ENCODE results near the gene TMCC1.
"Not testable (repeated sequence)": the region's sequence is repeated elsewhere in the genome, so short reads cannot be mapped to it uniquely, and the experiment has no call there.

Gene TMCC1

DNA sequence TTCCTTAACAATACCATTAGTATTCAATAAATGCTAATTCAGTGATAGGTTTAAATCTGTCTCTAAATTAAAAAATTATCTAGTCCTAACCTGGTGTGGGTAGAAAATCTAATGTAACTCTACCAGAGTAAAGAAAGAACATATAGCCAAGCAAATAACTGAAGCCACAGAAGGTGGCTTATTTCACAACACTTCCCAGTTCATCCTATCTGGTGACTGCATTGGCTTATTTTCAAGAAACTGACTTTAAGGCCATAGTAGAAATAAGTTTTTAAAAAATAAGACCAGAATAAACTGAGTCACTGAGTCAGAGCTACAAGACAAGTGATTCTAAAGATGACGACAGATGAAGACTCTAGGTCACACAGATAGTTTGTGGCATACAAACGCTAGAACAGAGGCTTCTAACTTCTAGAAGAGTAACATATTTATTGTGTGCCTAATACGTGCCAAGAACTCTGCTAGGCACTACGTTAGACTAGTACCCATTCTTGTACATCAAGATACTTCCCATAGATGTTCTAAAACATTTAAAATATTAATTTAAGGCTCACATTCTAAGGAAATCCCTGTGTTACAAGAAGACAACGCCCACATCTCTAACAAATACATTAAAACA is 25.9 kb downstream of the TMCC1 start:
- TF ChIP-seq, protein P1, sequence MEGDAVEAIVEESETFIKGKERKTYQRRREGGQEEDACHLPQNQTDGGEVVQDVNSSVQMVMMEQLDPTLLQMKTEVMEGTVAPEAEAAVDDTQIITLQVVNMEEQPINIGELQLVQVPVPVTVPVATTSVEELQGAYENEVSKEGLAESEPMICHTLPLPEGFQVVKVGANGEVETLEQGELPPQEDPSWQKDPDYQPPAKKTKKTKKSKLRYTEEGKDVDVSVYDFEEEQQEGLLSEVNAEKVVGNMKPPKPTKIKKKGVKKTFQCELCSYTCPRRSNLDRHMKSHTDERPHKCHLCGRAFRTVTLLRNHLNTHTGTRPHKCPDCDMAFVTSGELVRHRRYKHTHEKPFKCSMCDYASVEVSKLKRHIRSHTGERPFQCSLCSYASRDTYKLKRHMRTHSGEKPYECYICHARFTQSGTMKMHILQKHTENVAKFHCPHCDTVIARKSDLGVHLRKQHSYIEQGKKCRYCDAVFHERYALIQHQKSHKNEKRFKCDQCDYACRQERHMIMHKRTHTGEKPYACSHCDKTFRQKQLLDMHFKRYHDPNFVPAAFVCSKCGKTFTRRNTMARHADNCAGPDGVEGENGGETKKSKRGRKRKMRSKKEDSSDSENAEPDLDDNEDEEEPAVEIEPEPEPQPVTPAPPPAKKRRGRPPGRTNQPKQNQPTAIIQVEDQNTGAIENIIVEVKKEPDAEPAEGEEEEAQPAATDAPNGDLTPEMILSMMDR (IDR thresholded peaks at IDR 0.05), result no peak
- TF ChIP-seq ZFX (IDR thresholded peaks at IDR 0.05; ENCODE audit: borderline replicate concordance), result no peak
- H3K27ac ChIP-seq, result no peak overlapping the region

DNA sequence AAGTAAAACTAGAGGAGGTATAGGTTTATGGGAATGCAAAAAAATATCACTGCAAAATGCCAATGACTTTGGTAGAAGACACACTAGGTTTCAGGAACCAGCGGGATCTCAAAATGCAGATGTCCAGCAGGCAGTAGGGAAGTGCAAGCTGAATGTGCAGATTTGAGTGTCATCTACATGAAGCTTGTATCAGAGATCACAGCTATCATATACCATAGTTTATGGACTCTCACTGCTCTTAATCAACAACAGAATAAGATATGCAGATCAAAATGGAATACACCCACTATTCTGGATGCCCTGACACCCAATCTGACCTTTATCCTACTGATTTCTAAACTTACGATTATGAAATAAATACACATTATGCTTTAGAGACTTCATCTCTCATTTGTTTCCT is 27.7 kb downstream of the TMCC1 start:
- no peak overlapping the region for H3K27ac ChIP-seq
- no peak for TF ChIP-seq ZFX (IDR thresholded peaks at IDR 0.05; ENCODE audit: borderline replicate concordance)
- TF ChIP-seq, protein P1 (IDR thresholded peaks at IDR 0.05), result no peak

DNA sequence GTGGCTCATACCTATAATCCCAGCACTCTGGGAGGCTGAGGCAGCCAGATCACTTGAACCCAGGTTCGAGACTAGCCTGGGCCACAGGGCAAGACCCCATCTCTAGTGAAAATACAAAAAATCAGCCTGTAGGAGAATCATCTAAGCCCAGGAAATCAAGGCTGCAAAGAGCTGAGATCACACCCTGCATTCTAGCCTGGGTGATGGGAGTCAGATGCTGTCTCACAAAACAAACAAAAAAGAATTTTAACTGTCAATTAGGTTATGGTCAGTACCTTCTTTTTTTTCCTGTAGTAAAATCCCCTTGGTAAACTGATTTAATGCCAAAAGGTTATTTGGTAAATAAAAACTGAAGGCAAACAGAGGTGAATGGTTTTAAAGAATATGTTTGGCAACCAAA is 29.0 kb downstream of the TMCC1 start:
- no peak overlapping the region for H3K27ac ChIP-seq
- TF ChIP-seq, protein P1 (IDR thresholded peaks at IDR 0.05), result no peak
- TF ChIP-seq ZFX (IDR thresholded peaks at IDR 0.05; ENCODE audit: borderline replicate concordance), result no peak

DNA sequence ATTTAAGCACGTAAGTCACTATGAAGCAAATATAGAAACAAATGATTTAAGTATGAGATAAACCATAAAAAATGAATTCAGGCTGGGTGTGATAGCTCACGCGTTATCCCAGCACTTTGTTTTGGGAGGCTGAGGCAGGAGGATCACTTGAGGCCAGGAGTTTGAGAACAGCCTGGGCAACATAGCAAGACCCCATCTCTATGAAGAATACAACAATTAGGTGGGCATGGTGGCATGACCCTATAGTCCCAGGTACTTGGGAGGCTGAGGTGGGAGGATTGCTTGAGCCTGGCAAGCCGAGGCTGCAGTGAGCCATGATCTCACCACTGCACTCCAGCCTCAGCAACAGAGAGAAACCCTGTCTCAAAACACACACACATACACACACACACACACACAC is 34.2 kb downstream of the TMCC1 start:
- no peak for TF ChIP-seq ZFX (IDR thresholded peaks at IDR 0.05; ENCODE audit: borderline replicate concordance)
- TF ChIP-seq, protein P1 (IDR thresholded peaks at IDR 0.05), result no peak
- no peak overlapping the region for H3K27ac ChIP-seq

DNA sequence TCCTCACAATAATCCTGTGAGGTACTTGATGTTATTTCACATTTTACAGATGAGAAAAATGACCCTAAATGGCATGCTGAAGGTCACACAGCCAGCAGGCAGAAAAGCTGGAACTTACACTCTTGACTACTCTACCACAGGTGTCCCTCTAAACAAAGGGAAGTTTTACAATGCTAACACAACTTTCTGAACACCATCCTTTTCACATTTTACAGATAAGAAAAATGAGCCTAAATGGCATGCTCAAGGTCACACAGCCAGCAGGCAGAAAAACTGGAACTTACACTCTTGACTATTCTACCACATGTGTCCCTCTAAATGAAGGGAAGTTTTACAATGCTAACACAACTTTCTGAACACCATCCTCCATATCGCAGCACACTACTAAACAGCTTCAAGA is 35.6 kb downstream of the TMCC1 start:
- no peak for TF ChIP-seq ZFX (IDR thresholded peaks at IDR 0.05; ENCODE audit: borderline replicate concordance)
- TF ChIP-seq, protein P1 (IDR thresholded peaks at IDR 0.05), result no peak
- no peak overlapping the region for H3K27ac ChIP-seq

DNA sequence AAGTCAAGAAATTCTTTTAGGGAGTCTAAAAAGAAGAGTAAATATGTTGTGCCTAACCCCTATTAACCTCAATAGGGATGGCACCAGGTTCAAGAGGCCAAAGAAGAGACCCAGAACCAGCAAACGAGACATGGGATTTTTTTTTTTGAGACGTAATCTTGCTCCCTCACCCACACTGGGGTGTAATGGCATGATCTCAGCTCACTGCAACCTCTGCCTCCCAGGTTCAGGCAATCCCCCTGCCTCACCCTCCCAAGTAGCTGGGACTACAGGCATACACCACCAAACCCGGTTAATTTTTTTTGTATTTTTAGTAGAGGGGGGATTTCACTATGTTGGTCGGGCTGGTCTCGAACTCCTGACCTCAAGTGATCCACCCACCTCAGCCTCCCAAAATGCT is 36.7 kb downstream of the TMCC1 start:
- H3K27ac ChIP-seq, result not testable (repeated sequence)

DNA sequence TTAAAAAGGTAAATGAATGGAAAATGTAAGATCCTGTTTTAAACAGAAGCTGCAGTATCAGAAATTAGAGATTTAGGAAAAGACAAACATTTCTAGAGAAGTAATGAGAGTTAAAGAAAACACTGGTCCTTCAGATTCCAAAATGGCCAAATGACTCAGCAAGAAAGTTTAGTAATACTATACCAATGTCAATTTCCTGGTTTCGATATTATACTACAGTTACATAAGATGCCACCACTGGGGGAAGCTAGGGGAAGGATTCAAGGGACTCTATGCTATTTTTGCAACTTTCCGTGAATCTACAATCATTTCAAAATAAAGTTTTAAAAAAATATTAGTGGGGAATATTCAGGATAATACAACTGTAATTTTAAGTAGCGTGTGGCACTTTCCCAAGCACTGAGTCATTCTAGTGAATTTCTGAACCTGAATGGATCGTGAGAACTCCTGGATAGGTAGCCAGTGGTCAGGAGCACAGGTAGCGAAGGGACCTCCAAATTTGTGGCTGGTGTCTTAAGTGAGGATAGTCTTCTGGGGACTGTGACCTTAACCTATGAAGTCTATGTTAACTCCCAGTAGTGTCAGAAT is 37.6 kb downstream of the TMCC1 start:
- TF ChIP-seq, protein P1 (IDR thresholded peaks at IDR 0.05), result no peak
- no peak for TF ChIP-seq ZFX (IDR thresholded peaks at IDR 0.05; ENCODE audit: borderline replicate concordance)
- no peak overlapping the region for H3K27ac ChIP-seq

All from 22Rv1 (cell line).